Measurements from ENCODE around the gene SNX10.
"Not testable (repeated sequence)": the region's sequence is repeated elsewhere in the genome, so short reads cannot be mapped to it uniquely, and the experiment has no call there.

The SNX10 gene

DNA sequence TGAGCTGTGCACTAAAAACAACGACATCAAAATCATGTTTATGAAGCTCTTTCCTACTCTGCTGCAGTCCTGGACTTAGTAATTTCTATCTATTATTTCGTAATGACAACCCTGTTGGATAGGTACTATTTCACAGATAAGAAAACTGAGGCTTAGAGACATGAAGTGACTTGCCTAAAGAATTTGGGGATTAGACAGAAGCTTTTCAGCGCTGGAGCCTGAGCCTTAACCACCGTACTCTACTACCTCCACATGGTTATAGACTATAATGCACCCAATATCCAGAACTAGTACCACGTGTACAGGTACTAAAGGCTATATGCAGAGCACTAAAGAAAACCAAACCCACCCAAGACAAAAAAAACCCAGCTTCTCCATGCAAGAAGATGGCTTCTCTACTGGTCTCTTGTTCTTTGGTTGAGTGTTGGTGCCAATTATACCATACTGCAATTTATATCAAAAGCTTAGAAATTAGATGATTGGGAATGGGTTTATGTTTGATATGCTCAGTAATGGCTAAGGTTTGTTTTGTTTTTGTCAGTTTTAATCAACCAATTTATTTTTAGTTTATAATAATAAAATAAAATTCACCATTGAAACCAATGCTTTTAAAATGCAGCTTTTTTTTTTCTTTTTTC is 6.5 kb upstream of the SNX10 start:
- ATAC-seq (replicated peaks) (peak; percentile 59), DNase-seq (no peak)
- H3K9me3 Mint-ChIP-seq: no peaks in the 10 kb centered on the region
- no peak overlapping the region for H3K27ac Mint-ChIP-seq
- no peaks in the 10 kb centered on the region for H3K4me1 Mint-ChIP-seq (ENCODE audit: low read depth in 2 of 2)
- no peaks in the 10 kb centered on the region for H3K27me3 Mint-ChIP-seq
- no peaks in the 10 kb centered on the region for H3K36me3 Mint-ChIP-seq (ENCODE audit: insufficient read depth)
- no peak overlapping the region for H3K4me3 Mint-ChIP-seq

DNA sequence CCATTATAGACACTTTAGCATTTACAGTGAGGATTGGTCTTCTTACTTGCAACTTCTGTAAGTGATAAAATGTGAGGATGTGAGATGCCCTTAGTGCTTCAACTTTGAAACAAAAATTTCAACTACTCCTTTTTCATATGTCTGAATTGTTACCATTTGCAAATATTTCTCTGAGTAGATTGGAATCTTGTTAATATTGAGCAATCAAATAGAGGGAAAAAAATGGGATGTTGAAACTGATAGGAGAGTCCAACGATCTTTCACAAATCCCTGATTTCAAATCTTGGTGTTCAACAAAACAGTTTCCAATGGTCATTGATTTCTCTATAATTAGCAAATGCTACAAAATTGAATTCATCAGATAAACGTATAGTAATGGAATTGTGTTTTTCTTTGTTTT is 5.5 kb upstream of the SNX10 start:
- H3K4me1 Mint-ChIP-seq (ENCODE audit: low read depth in 2 of 2): no peaks in the 10 kb centered on the region
- no peaks in the 10 kb centered on the region for H3K27me3 Mint-ChIP-seq
- ATAC-seq (replicated peaks) (no peak), DNase-seq (no peak)
- H3K4me3 Mint-ChIP-seq: no peak overlapping the region
- H3K27ac Mint-ChIP-seq: no peak overlapping the region
- no peaks in the 10 kb centered on the region for H3K36me3 Mint-ChIP-seq (ENCODE audit: insufficient read depth)
- no peaks in the 10 kb centered on the region for H3K9me3 Mint-ChIP-seq

DNA sequence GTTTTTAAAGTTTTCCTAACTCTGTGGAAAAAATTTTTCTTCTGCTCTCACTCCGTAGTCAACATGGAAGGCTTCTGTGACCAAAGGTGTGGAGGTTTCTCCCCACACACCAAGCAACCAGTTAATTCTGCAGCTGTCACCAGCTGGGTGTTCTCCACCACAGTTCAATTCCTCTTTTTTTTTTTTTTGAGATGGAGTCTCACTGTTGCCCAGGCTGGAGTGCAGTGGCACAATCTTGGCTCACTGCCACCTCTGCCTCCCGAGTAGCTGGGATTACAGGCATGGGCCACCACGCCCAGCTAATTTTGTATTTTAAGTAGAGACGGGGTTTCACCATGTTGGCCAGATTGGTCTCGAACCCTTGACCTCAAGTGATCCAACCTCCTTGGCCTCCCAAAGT is 3.5 kb upstream of the SNX10 start:
- not testable (repeated sequence) for H3K4me3 Mint-ChIP-seq; H3K9me3 Mint-ChIP-seq; DNase-seq; H3K36me3 Mint-ChIP-seq (ENCODE audit: insufficient read depth); H3K27me3 Mint-ChIP-seq; ATAC-seq (replicated peaks)
- Mint-ChIP-seq H3K4me1 (ENCODE audit: low read depth in 2 of 2) (peaks cover 13 to 15% of the 10 kb centered on the region in 2 donors), H3K27ac (peak overlapping the region in 1 of 2 donors; percentile 9)

DNA sequence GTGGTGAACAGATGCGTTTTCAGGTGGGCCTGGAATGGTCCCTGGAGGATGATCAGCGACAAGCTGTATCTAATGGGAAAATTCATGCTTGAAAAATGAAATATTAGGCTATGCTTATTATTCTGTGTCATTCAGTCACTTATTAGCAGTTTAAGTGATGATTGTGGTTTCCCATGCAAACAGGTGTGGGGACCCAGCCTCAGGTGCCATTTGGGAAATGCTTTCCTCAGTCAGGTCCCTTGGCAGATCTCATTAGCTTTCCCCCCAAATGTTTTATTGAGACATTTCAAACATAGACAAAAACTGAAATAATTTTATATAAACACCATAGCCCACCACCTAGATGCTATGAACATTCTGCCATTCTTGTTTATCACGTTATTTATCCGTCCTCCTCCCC is 411 bp upstream of the SNX10 start:
- peak overlapping the region; percentile 94 to 98 for H3K27ac Mint-ChIP-seq
- no peaks in the 10 kb centered on the region for H3K27me3 Mint-ChIP-seq

DNA sequence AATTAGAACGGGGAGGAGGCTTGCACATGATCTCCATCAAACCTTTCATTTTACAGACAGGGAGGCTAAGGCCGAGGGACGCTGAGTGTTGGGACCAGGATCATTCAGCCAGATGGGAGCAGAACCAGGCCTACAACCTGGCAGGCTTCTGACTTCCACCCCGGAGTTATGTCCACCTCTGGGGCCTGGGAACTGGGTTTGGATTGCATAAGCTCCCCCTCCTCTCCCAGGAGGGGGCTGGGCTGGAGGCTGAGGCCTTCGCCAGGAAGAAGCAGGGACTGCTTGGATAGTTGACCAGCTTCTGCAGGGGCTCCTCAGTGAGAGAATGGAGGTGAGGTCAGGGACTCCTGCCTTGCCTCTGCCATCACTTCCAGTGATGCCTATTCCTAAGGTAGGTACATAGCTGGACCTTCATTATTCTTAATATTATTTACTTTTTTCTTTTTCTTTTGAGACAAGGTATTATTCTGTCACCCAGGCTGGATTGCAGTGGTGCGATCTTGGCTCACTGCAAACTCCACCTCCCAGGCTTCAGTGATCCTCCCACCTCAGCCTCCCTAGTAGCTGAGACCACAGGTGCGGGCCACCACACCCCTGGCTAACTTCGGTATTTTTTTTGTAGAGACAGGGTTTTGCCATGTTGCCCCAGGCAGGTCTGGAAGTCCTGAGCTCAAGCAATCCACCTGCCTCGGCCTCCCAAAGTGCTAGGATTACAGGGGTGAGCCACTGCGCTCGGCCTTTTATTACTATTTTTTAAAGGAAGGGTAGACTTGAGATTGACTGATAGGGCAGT is 1.3 kb downstream of the SNX10 start:
- H3K4me1 Mint-ChIP-seq (ENCODE audit: low read depth in 2 of 2): peaks cover 35 to 39% of the 10 kb centered on the region in 2 donors
- H3K27ac Mint-ChIP-seq: peak overlapping the region; percentile 94 to 98
- peak overlapping the region; percentile 97 to 98 for H3K4me3 Mint-ChIP-seq
- peaks cover 4% of the 10 kb centered on the region for H3K36me3 Mint-ChIP-seq (ENCODE audit: insufficient read depth)
- no peak for DNase-seq
- no peak for ATAC-seq (replicated peaks)
- H3K9me3 Mint-ChIP-seq: no peaks in the 10 kb centered on the region
- no peaks in the 10 kb centered on the region for H3K27me3 Mint-ChIP-seq

More for the DNA sequence above, 411 bp upstream of the SNX10 start:
- Mint-ChIP-seq H3K4me1 (ENCODE audit: low read depth in 2 of 2) (peaks cover 34 to 39% of the 10 kb centered on the region in 2 donors), H3K4me3 (peak overlapping the region; percentile 97 to 98), H3K36me3 (ENCODE audit: insufficient read depth) (peaks cover 4% of the 10 kb centered on the region), H3K9me3 (no peaks in the 10 kb centered on the region)
- ATAC-seq (replicated peaks): no peak
- DNase-seq: no peak

DNA sequence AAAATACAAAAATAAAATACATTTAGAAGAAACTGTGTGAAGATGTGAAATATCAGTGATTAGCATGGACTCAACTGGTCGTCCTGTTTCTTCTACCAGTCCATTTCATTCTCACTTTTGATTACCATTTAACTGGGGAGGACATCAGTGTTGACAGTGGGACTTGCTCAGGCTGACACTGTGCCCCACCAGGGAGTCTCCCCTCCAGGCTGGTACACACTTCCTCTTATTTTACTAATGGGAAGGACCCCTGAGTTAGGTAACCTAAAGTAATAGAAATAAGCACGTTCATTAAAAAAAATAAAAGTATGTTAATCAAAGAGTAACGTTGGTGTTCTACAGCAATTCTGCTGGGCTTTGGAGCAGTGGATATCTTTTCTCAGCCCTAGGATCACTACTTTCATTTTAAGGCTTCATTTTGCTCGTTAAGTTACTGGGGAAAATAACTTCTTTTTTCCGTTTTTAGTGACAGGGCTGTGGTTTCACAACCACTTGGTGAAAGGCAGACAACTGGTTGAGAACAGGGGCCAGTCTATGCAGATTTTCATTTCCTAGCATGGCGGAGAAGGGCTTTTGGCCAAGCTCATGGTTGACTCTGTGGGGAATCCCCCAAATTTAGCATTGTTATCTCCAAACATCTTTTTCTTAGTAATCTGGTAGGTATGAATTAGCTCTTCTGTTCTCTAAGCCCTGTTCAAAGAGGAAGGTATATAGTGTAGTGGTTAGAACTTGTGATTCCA is 2.1 kb downstream of the SNX10 start:
- Mint-ChIP-seq H3K27ac (peak overlapping the region; percentile 94 to 98), H3K27me3 (no peaks in the 10 kb centered on the region), H3K9me3 (no peaks in the 10 kb centered on the region), H3K4me1 (ENCODE audit: low read depth in 2 of 2) (peaks cover 36 to 39% of the 10 kb centered on the region in 2 donors), H3K4me3 (peak overlapping the region; percentile 97 to 98), H3K36me3 (ENCODE audit: insufficient read depth) (peaks cover 6% of the 10 kb centered on the region)
- ATAC-seq (replicated peaks): peak; percentile 81
- peak; percentile 62 to 70 (median 65) for DNase-seq

DNA sequence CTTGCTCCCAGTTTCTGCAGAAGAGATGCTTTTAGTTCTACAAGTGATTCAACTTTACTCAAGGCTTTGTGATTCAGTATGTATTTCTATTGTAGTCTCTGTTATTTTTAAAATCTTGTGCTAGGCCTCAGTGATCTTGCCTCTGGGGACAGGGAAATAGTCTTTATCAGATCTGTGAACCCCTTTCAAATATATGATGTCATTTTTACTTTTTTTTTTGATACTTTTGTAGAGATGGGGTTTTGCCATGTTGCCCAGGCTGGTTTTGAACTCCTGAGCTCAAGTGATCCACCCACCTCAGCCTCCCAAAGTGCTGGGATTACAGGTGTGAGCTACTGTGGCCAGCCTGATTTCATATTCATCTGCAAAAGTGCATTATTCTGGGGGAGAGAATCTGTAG is 3.4 kb downstream of the SNX10 start:
- H3K4me1 Mint-ChIP-seq (ENCODE audit: low read depth in 2 of 2): peaks cover 36 to 39% of the 10 kb centered on the region in 2 donors
- H3K9me3 Mint-ChIP-seq: no peaks in the 10 kb centered on the region
- peak overlapping the region; percentile 27 to 97 for H3K4me3 Mint-ChIP-seq
- no peaks in the 10 kb centered on the region for H3K27me3 Mint-ChIP-seq
- H3K27ac Mint-ChIP-seq: peak overlapping the region; percentile 94 to 98
- H3K36me3 Mint-ChIP-seq (ENCODE audit: insufficient read depth): peaks cover 7% of the 10 kb centered on the region
- DNase-seq (no peak), ATAC-seq (replicated peaks) (no peak)

DNA sequence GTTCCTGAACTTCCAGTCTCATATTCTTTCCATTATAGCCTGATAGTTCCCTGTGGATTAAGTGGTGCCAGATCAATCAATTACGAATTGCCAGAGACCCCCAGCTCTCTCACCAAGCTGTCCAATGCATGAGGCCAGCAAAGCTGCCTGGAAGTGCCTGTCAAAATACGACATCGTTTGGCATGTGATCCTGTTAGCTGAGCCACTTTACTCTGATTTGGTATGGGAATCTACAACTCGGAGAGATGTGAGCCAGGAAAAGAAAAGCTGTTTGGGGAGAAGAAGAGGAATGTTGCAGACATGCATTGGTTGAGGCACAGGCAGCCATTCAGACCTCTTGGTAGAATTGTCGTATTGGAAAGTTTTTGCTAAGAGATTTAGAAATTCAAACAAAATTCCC is 3.9 kb downstream of the SNX10 start:
- Mint-ChIP-seq H3K9me3 (no peaks in the 10 kb centered on the region), H3K36me3 (ENCODE audit: insufficient read depth) (peaks cover 7% of the 10 kb centered on the region), H3K27me3 (no peaks in the 10 kb centered on the region), H3K4me1 (ENCODE audit: low read depth in 2 of 2) (peaks cover 36 to 39% of the 10 kb centered on the region in 2 donors), H3K4me3 (no peak overlapping the region), H3K27ac (peak overlapping the region; percentile 28 to 94)
- DNase-seq (no peak), ATAC-seq (replicated peaks) (no peak)

DNA sequence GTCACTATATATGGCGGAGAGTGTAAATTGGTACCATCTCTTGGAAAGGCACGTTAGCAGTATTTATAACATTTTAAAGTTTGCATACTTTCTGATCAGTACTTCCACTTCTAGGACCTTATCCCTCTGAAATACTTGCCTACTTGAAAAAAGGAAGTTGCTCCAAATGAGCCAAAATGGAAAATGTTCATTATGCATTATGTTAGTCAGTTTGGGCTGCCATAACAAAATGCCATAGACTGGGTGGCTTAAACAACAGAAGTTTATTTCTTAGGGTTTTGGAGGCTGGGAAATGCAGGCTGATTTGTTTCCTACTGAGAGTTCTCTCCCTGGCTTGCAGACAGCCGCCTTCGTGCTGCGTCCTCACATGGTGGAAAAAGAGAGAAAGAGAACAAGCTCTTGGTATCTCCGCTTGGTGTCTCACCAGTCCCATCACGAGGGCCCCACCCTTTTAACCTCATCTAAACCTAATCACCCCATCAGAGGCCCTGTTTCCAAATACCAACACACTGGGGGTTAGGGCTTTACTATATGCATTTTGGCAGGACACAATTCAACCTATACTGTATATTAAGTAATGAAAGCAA is 6.9 kb downstream of the SNX10 start:
- no peaks in the 10 kb centered on the region for H3K27me3 Mint-ChIP-seq
- ATAC-seq (replicated peaks) (no peak), DNase-seq (no peak)
- H3K4me3 Mint-ChIP-seq: no peak overlapping the region
- peaks cover 29 to 30% of the 10 kb centered on the region in 2 donors for H3K4me1 Mint-ChIP-seq (ENCODE audit: low read depth in 2 of 2)
- no peaks in the 10 kb centered on the region for H3K9me3 Mint-ChIP-seq
- peaks cover 8% of the 10 kb centered on the region for H3K36me3 Mint-ChIP-seq (ENCODE audit: insufficient read depth)
- no peak overlapping the region for H3K27ac Mint-ChIP-seq

DNA sequence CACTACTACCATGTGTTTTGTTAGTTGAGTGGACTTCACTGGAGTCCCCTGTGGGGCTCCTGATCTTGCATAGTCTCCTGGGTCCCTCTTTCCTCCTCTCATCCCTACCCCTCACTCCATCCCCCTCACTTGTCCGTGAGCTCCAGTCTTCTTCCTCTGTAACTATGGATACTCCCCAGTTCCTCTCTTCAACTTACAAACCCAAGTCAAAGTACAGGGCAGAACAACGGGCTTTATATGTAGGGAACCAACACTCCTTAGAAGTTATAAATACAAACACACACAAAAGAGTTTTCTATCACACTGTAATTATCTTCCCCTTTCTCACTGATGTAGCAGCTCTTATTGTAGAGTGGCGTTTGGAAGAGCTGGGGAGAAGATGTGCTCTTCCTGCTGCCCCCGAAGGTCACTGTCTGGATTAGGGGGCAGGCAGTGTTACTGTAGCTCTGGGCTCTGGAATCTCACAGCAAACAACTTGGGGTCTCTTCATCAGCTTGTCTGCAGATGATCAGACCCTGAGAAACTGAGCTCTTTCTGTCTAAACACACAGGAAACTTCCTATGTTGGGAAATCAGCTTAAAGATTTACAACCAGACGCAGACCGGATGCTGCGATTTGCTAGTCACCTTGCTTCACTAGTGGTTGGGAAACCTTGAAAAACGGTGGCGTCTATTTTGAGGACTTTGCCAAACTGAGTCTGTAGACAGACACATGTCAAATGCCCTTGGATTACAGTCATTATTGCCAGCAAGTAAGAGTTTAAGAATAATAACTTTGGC is 13.6 kb downstream of the SNX10 start:
- Mint-ChIP-seq H3K4me1 (ENCODE audit: low read depth in 2 of 2) (peaks cover 28 to 30% of the 10 kb centered on the region in 2 donors), H3K27me3 (no peaks in the 10 kb centered on the region), H3K36me3 (ENCODE audit: insufficient read depth) (peaks cover 11% of the 10 kb centered on the region), H3K9me3 (no peaks in the 10 kb centered on the region), H3K27ac (peak overlapping the region in 1 of 2 donors; percentile 84), H3K4me3 (no peak overlapping the region)
- ATAC-seq (replicated peaks): peak; percentile 29
- no peak for DNase-seq

DNA sequence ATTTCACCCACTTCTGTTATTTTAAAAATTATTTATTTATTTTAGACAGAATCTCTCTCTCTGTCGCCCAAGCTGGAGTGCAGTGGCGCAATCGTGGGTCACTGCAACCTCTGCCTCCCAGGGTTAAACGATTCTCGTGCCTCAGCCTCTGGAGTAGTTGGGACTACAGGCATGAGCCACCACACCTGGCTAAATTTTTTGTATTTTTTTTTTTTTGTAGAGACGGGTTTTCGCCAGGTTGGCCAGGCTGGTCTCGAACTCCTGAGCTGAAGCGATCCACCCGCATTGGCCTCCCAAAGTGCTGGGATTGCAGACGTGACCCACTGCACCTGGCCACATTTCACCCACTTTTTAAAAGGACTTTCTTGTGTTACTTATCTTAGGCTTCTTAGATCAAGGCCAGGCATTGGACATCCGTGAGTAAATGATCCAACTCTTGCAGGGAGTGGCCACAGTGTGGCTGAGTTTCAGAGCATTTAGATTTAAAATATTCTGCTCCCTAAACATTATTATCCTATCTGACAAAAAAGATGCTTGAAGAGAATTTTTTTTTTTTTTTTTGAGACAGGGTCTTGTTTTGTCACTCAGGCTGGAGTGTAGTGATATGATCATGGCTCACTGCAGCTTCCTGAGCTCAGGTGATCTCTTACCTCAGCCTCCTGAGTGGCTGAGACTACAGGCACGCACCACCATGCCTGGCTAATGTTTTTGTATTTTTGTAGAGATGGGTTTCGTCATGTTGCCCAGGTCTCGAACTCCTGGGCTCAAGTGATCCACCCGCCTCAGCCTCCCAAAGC is 14.4 kb downstream of the SNX10 start:
- H3K4me1 Mint-ChIP-seq (ENCODE audit: low read depth in 2 of 2): peaks cover 26 to 28% of the 10 kb centered on the region in 2 donors
- peak overlapping the region in 1 of 2 donors; percentile 84 for H3K27ac Mint-ChIP-seq
- H3K36me3 Mint-ChIP-seq (ENCODE audit: insufficient read depth): peaks cover 14% of the 10 kb centered on the region
- ATAC-seq (replicated peaks) (no peak), DNase-seq (no peak)
- H3K4me3 Mint-ChIP-seq: no peak overlapping the region
- no peaks in the 10 kb centered on the region for H3K27me3 Mint-ChIP-seq
- no peaks in the 10 kb centered on the region for H3K9me3 Mint-ChIP-seq

DNA sequence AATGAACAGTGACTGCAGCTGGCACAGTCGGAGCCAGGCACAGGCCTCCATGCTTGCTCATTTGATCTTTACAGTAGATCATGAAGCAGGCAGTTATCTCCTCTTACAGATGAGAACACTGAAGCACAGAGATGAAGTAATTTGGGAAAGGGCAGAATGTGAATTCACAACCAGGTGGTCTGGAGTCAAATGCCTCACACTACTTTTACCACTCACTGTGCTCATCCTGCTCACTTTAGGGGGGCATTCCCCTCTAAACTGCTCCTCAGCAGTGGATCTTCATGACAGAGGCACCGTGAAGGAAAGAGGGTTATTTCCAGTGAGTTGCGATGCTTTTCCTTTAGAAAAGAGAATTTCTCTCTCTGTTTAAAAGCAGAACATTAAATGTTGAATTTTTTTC is 15.1 kb downstream of the SNX10 start:
- Mint-ChIP-seq H3K27me3 (no peaks in the 10 kb centered on the region), H3K27ac (peak overlapping the region; percentile 70 to 84), H3K36me3 (ENCODE audit: insufficient read depth) (peaks cover 14% of the 10 kb centered on the region), H3K9me3 (no peaks in the 10 kb centered on the region), H3K4me3 (no peak overlapping the region), H3K4me1 (ENCODE audit: low read depth in 2 of 2) (peaks cover 24 to 26% of the 10 kb centered on the region in 2 donors)
- ATAC-seq (replicated peaks): no peak
- no peak for DNase-seq

All from effector memory CD8-positive, alpha-beta T cell (primary cell).